ENCODE measurements around the gene PCDHGA3.
"Not testable (repeated sequence)": the region's sequence is repeated elsewhere in the genome, so short reads cannot be mapped to it uniquely, and the experiment has no call there.

Gene PCDHGA3

GRCh38 chr5:141349917-141350619, 6.4 kb downstream of the PCDHGA3 start, which contains the start of gene PCDHGB1:
Gene PCDHGB1, plus strand, starts transcription at chr5:141350099. Its CDS starts 162 bp downstream, at chr5:141350261.
- no peak for DNase-seq

DNA sequence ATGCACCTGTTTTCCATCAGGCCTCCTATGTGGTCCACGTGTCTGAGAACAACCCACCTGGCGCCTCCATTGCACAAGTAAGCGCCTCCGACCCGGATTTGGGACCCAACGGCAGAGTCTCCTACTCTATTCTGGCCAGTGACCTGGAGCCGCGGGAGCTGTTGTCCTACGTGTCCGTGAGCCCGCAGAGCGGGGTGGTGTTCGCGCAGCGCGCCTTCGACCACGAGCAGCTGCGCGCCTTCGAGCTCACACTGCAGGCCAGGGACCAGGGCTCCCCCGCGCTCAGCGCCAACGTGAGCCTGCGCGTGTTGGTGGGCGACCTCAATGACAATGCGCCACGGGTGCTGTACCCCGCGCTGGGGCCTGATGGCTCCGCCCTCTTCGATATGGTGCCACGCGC, 8.0 kb downstream of the PCDHGA3 start:
- no peak for DNase-seq

DNA sequence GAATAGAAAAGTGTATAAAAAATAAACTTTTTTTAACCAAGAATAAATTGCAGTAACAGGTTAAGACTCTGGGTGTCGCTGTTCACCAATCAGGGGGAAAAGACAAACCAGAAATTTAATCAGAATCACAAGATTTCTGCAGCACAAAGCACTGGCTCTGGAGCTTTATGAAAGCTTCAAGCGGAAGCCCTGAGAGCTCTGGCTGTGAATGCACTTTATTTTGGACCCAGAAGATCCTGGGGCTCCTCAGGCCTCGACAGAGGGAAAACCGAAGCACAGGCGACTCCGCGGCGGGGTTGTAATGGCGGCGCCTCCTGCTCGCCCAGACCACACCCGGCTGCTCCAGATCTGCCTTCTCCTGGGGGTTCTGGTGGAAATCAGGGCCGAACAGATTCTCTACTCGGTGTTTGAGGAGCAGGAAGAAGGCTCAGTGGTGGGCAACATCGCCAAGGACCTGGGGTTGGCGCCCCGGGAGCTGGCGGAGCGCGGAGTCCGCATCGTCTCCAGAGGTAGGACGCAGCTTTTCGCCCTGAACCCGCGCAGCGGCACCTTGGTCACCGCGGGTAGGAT, 11.4 kb downstream of the PCDHGA3 start, which contains the start of gene PCDHGA4:
Gene PCDHGA4 (plus strand): TSS at position 122 of the 570 bp plus-strand sequence. CDS start 87 bp downstream, at position 209.
- no peak for DNase-seq

DNA sequence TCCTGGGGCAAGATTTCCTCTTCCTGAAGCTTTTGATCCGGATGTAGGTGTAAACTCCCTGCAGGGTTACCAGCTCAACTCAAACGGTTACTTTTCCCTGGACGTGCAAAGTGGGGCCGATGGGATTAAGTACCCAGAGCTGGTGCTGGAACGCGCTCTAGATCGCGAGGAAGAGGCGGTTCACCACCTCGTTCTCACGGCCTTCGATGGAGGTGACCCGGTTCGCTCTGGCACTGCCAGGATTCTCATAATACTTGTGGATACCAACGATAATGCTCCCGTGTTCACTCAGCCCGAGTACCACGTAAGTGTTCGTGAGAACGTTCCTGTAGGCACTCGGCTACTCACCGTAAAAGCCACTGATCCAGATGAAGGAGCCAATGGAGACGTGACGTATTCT, 12.0 kb downstream of the PCDHGA3 start:
- DNase-seq: no peak

DNA sequence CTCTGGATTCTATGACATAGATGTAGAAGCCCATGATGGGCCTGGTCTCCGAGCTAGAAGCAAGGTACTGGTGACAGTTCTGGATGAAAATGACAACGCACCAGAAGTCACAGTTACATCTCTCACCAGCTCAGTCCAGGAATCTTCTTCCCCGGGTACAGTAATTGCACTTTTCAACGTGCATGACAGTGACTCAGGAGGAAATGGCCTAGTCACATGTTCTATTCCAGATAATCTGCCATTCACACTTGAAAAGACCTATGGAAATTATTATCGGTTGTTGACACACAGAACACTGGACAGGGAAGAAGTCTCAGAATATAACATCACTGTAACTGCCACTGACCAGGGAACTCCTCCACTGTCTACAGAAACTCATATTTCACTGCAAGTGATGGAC, 12.5 kb downstream of the PCDHGA3 start:
- DNase-seq: no peak

GRCh38 chr5:141356950-141357349, 13.3 kb downstream of the PCDHGA3 start:
- no peak for DNase-seq

- DNase-seq: no peak
These were observed 16.3 kb downstream of the PCDHGA3 start, which contains the start of gene PCDHGB2 for GRCh38 chr5:141359790-141360426. Gene PCDHGB2, plus strand, starts transcription at chr5:141359994. Its CDS starts 142 bp downstream, at chr5:141360136.

DNA sequence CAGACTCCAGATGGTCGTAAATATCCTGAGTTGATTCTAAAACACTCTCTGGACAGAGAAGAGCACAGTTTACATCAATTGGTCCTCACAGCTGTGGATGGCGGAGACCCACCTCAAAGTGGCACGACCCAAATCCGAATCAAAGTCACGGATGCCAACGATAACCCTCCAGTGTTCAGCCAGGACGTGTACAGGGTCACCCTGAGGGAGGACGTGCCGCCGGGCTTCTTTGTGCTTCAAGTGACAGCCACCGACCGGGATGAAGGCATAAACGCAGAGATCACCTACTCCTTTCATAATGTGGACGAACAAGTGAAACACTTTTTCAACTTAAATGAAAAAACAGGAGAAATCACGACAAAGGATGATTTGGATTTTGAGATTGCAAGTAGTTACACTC, 17.1 kb downstream of the PCDHGA3 start:
- DNase-seq: no peak

DNA sequence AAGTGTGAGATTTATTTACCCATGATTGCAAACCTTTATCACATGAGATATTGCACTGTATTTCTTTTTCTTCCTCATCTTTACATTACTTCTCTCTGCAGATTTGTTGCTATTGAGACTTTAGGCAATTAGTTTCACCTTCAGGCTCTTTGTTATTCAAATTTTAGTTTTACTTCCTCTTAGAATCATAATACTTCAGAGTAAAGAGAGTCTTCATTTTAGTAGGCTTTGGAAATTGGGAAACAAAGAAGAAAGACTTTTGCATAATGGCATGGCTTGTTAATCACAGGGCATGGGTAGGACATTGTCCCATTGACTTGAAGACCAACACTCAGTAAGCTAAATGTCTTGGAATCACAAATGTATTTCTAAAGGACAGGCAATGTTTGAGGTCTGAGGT, 19.1 kb downstream of the PCDHGA3 start:
- DNase-seq: no peak

- no peak for DNase-seq
These were observed 20.5 kb downstream of the PCDHGA3 start, which contains the start of gene PCDHGA5 for GRCh38 chr5:141363952-141364660. Gene PCDHGA5, plus strand, starts transcription at chr5:141364162. Its CDS starts 169 bp downstream, at chr5:141364331.

DNA sequence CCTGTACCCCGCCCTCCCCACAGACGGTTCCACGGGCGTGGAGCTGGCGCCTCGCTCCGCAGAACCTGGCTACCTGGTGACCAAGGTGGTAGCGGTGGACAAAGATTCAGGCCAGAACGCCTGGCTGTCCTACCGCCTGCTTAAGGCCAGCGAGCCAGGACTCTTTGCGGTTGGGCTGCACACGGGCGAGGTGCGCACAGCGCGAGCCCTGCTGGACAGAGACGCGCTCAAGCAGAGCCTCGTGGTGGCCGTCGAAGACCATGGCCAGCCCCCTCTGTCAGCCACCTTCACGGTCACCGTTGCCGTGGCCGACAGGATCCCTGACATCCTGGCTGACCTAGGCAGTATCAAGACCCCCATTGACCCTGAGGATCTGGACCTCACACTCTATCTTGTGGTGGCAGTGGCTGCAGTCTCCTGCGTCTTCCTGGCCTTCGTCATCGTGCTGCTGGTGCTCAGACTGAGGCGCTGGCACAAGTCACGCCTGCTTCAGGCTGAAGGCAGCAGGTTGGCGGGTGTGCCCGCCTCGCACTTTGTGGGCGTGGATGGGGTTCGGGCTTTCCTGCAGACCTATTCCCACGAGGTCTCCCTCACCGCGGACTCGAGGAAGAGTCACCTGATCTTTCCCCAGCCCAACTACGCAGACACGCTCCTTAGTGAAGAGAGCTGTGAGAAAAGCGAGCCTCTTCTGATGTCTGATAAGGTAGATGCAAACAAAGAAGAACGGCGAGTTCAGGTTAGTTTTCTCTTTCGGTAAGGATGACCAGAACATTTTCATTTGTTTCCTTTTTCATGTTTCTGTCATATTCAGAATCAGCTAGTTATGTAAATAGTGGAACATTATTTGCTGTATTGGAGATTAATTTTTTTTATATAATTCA, 22.6 kb downstream of the PCDHGA3 start:
- no peak for DNase-seq

GRCh38 chr5:141369994-141370848, 26.6 kb downstream of the PCDHGA3 start, which contains the start of gene PCDHGB3:
Gene PCDHGB3, plus strand, starts transcription at chr5:141370242. Its CDS starts 153 bp downstream, at chr5:141370395.
- DNase-seq: no peak

DNA sequence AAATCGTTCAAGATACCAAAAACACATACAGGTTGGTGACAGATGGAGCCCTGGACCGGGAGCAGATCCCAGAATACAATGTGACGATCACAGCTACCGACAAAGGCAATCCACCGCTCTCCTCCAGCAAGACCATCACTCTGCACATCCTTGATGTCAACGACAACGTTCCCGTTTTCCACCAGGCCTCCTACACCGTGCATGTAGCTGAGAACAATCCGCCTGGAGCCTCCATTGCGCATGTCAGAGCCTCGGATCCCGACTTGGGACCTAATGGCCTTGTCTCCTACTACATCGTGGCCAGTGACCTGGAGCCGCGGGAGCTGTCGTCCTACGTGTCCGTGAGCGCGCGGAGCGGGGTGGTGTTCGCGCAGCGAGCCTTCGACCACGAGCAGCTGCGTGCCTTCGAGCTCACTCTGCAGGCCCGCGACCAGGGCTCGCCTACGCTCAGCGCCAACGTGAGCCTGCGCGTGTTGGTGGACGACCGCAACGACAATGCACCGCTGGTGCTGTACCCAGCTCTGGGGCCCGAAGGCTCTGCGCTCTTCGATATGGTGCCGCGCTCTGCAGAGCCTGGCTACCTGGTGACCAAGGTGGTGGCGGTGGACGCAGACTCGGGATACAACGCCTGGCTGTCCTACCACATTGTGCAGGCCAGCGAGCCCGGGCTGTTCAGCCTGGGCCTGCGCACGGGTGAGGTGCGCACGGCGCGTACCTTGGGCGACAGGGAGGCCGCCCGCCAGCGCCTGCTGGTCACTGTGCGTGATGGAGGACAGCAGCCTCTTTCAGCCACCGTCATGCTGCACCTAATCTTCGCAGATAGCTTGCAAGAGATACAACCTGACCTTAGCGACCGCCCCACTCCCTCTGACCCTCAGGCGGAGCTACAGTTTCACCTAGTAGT, 28.2 kb downstream of the PCDHGA3 start:
- no peak for DNase-seq

DNA sequence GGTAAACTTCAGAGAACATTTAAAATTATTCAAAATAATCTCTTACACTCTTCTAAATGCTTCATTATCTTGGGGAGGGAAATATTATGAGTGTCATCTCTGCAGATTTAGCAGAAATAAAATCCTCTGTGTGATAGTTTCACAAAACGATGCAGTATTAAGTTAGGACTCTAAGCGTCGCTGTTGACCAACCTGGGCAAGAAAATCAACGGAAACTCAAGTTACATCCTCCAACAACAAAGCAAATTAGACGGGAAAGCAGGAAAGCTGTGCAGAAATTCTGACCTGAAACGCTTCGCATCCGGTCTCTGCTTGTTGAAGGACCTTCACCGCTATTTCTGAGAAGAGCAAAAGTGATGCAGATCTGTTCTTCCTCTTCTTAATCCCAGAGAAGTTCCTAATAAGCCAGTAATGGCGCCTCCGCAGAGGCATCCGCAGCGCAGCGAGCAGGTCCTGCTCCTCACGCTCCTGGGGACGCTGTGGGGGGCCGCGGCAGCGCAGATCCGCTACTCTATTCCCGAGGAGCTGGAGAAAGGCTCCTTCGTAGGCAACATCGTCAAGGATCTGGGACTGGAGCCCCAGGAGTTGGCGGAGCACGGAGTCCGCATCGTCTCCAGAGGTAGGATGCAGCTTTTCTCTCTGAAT, 30.2 kb downstream of the PCDHGA3 start, which contains the start of gene PCDHGA6:
Gene PCDHGA6 (plus strand): TSS at position 219 of the 645 bp plus-strand sequence. CDS start 193 bp downstream, at position 412.
- DNase-seq: no peak

GRCh38 chr5:141374627-141375026, 31.0 kb downstream of the PCDHGA3 start:
- DNase-seq: no peak

GRCh38 chr5:141375444-141376155, 32.0 kb downstream of the PCDHGA3 start:
- DNase-seq: not testable (repeated sequence)

DNA sequence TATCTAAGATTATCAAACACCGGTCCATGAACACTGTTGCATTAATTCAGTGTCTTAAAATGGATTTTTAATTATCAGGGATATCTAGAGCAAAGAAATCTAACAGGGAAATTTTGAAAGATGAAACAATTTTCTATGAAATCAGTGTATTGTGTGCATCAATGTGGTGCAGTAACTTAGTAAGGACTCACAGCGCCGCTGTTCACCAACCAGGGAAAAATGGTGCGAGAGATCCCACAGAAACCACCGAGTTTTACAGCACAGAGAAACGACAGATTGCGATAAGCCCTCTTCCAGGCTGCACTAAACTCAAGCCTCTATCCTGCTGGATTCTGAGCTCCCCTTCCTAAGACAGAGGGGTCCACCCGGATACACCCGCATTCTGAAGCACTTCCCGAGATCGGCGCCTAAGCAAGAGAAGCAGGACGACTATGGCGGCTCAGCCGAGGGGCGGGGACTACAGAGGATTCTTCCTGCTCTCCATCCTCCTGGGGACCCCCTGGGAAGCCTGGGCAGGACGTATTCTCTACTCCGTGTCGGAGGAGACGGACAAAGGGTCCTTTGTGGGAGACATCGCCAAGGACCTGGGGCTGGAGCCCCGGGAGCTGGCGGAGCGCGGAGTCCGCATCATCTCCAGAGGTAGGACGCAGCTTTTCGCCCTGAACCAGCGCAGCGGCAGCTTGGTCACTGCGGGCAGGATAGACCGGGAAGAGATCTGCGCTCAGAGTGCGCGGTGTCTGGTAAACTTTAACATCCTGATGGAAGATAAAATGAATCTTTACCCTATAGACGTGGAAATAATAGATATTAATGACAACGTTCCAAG, 39.1 kb downstream of the PCDHGA3 start, which contains the start of gene PCDHGA7:
Gene PCDHGA7 (plus strand): TSS at position 274 of the 826 bp plus-strand sequence. CDS start 158 bp downstream, at position 432.
- DNase-seq: no peak
